CD8-positive, alpha-beta memory T cell (primary cell): ENCODE results near the gene IGFBP5. TPM values are rescaled to one million over a fixed set of nuclear protein-coding genes. Genes with fewer than 3 reads are reported as not detected.

Experiments used
- CTCF ChIA-PET: fragments of 350-600 bp; sonication (Branson Sonifier 250); formaldehyde crosslinking; loops from one replicate; lab custom pipeline; 2021; ENCODE audit warnings: antibody characterized with exemption; lab: Charles Lee
- POLR2A ChIA-PET: fragments of 350-600 bp; sonication (Branson Sonifier 250); formaldehyde crosslinking; loops from one replicate; lab custom pipeline; 2021; ENCODE audit warnings: antibody characterized with exemption; lab: Charles Lee
- DNase-seq, 5 donors: peaks; one replicate each; pipeline versions ENCODE4 v3.0.0 to v3.0.0-alpha.2; 2020 to 2022; ENCODE audit warnings: mixed read lengths in 1 of 5
- H3K27ac ChIP-seq: one replicate; pipeline ENCODE4 v1.7.0; 2013; ENCODE audit warnings: low read depth, mild to moderate bottlenecking, low read length, moderate library complexity
- H3K27me3 ChIP-seq: 2 replicates; pipeline ENCODE4 v1.7.0; 2013; ENCODE audit warnings: low read length, mild to moderate bottlenecking; ENCODE audit not compliant: insufficient read depth, poor library complexity, severe bottlenecking
- H3K36me3 ChIP-seq: 2 replicates; pipeline ENCODE4 v1.7.0; 2013; ENCODE audit warnings: mild to moderate bottlenecking, low read length, moderate library complexity; ENCODE audit not compliant: insufficient read depth
- H3K4me1 ChIP-seq: 2 replicates; pipeline ENCODE4 v1.7.0; 2013; ENCODE audit warnings: mild to moderate bottlenecking, low read length, moderate library complexity; ENCODE audit not compliant: insufficient read depth
- H3K4me3 ChIP-seq: 2 replicates; pipeline ENCODE4 v1.7.0; 2013; ENCODE audit warnings: mild to moderate bottlenecking, low read length
- H3K9me3 ChIP-seq: 2 replicates; pipeline ENCODE4 v1.7.0; 2013; ENCODE audit warnings: mild to moderate bottlenecking, low read length
- H3K27ac Mint-ChIP-seq, 8 donors: one replicate each; pipeline ENCODE4 v1.8.0; 2020 to 2021; ENCODE audit warnings: mixed read lengths in 8 of 8, mild to moderate bottlenecking in 6 of 8, inconsistent platforms in 3 of 8, moderate library complexity in 3 of 8
- H3K27me3 Mint-ChIP-seq, 2 donors: one replicate each; pipeline ENCODE4 v1.8.0; 2020 to 2021; ENCODE audit warnings: mixed read lengths in 2 of 2, mild to moderate bottlenecking in 1 of 2, moderate library complexity in 1 of 2
- H3K36me3 Mint-ChIP-seq, 3 donors: one replicate each; pipeline ENCODE4 v1.8.0; 2020 to 2021; ENCODE audit warnings: mixed read lengths in 3 of 3, inconsistent platforms in 1 of 3, mild to moderate bottlenecking in 1 of 3
- H3K4me1 Mint-ChIP-seq, 3 donors: one replicate each; pipeline ENCODE4 v1.8.0; 2020 to 2021; ENCODE audit warnings: mixed read lengths in 3 of 3, inconsistent platforms in 1 of 3, mild to moderate bottlenecking in 1 of 3
- H3K4me3 Mint-ChIP-seq, 7 donors: one replicate each; pipeline ENCODE4 v1.8.0; 2020 to 2021; ENCODE audit warnings: mixed read lengths in 7 of 7, mild to moderate bottlenecking in 6 of 7, moderate library complexity in 4 of 7, inconsistent platforms in 2 of 7
- H3K9me3 Mint-ChIP-seq, 5 donors: one replicate each; pipeline ENCODE4 v1.8.0; 2020 to 2022; ENCODE audit warnings: mixed read lengths in 5 of 5, mild to moderate bottlenecking in 3 of 5, moderate library complexity in 2 of 5, inconsistent platforms in 1 of 5
- polyA plus RNA-seq: library from polyadenylated mRNA; unstranded; fragments of 300-500 nt; fragmentation: Illumina TruSeq; gene quantifications from one replicate; pipeline ENCODE4 v1.2.3, GENCODE V29; 2021
- total RNA-seq, 2 experiments: library from RNA; stranded (reverse); gene quantifications; one replicate each; pipeline ENCODE4 v1.2.3, GENCODE V29; 2021

IGFBP5 gene
- total and polyA plus RNA-seq, 3 experiments from 2014 or later = not detected

DNA sequence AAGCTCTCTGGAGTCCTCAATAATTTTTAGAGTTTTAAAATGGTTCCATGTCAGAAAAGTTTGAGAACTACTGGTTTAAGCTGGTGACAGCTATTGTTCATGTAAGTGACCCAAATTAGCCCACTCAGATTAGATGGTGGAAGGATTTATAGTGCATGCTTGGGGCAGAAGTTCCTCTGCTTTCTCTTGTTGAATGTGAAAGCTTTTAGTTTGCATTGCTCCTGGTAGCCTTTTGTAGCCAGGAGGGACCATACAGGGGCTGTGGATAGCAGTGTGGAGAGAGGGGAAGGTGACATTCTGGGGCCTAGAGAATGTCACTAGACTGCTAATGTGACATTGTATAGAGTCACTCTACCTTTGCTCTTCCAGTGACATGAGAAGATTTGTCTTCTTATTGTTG is 40.3 kb upstream of the IGFBP5 start:
- Histone ChIP-seq H3K27ac (no peak overlapping the region), H3K4me1 (no peaks in the 10 kb centered on the region), H3K4me3 (no peak overlapping the region), H3K36me3 (no peaks in the 10 kb centered on the region), H3K27me3 (no peaks in the 10 kb centered on the region), H3K9me3 (no peaks in the 10 kb centered on the region)
- ChIA-PET POLR2A (no interaction called here), CTCF (no interaction called here)
- Mint-ChIP-seq H3K4me3 (no peak overlapping the region), H3K27ac (no peak overlapping the region), H3K27me3 (peaks cover 5 to 7% of the 10 kb centered on the region in 2 donors), H3K9me3 (peaks cover 0 to 2% (median 0%) of the 10 kb centered on the region in 5 donors), H3K4me1 (no peaks in the 10 kb centered on the region), H3K36me3 (no peaks in the 10 kb centered on the region)
- no peak for DNase-seq

DNA sequence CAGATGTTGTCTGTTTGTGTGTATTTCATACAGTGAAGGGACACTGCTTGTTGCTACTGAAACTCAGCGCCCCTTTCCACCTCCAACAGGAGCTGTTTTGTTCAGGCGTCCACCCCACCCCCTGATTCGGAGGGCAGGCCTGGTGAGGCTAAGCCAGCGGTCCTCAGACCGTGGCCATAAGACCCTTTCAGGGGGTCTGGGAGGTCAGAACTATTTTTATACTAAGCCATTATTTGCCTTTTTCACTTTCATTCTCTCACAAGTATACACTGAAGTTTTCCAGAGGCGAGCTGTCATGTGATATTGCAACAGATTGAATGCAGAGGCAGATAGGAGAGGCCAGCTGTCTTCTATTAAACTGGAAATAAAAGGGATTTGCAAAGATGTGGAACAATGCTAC is 39.7 kb upstream of the IGFBP5 start:
- no peaks in the 10 kb centered on the region for H3K27me3 ChIP-seq
- H3K36me3 Mint-ChIP-seq = no peaks in the 10 kb centered on the region
- no peaks in the 10 kb centered on the region for H3K9me3 ChIP-seq
- no peaks in the 10 kb centered on the region for H3K4me1 ChIP-seq
- no peak overlapping the region for H3K4me3 ChIP-seq
- H3K4me1 Mint-ChIP-seq = no peaks in the 10 kb centered on the region
- H3K4me3 Mint-ChIP-seq = no peak overlapping the region
- H3K27me3 Mint-ChIP-seq = peaks cover 5 to 6% of the 10 kb centered on the region in 2 donors
- ChIA-PET POLR2A (no interaction called here), CTCF (no interaction called here)
- DNase-seq = no peak
- no peak overlapping the region for H3K27ac ChIP-seq
- H3K9me3 Mint-ChIP-seq = peaks cover 0 to 2% (median 0%) of the 10 kb centered on the region in 5 donors
- no peak overlapping the region for H3K27ac Mint-ChIP-seq
- no peaks in the 10 kb centered on the region for H3K36me3 ChIP-seq

DNA sequence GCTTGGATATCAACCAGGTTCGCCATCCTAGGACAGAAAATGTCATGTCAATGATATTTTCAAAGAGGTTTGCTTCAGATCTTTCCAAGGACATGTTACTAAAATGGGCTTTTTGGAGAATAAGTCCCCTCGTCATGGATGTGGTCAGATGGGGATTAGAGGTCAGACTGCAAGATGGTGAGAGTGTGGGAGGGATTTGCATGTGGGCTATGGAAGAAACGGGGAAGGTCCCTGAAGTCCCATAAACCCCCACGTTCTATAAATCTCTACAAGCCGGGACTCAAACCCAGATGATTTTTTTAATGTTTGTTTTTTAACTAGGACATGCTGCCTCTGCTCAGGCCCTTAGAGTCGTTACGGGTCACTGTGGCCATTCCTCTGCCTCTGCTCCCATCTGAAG is 37.7 kb upstream of the IGFBP5 start:
- no peak overlapping the region for H3K27ac Mint-ChIP-seq

DNA sequence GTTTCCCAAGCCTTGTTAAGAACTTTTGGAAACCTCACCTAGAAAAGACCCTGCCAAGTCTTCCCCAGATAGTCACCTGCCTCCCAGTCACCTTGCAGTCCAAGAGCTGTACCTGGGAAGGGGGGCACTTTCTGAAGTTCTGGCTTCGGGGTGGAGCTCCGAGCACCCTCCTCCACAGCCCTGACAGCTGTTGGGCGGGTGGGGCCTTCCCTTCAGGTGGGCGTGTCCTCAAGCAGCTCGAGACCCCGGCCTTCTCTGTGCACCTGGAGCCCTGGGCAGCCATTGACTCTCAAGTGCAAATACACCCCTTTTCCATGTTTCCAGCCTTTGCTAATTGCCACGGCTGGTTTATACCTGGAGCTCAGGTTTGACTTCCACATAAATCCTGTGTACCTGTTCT is 37.0 kb upstream of the IGFBP5 start:
- POLR2A ChIA-PET = no interaction called here
- Histone ChIP-seq H3K4me3 (no peak overlapping the region), H3K36me3 (no peaks in the 10 kb centered on the region)

More for the DNA sequence above, 37.7 kb upstream of the IGFBP5 start:
- Mint-ChIP-seq H3K36me3 (no peaks in the 10 kb centered on the region), H3K4me3 (no peak overlapping the region), H3K9me3 (peaks cover 0 to 2% (median 0%) of the 10 kb centered on the region in 5 donors), H3K27me3 (peaks cover 5 to 6% of the 10 kb centered on the region in 2 donors), H3K4me1 (no peaks in the 10 kb centered on the region)
- no peaks in the 10 kb centered on the region for H3K9me3 ChIP-seq
- no peak overlapping the region for H3K27ac ChIP-seq
- H3K4me3 ChIP-seq = no peak overlapping the region
- no peaks in the 10 kb centered on the region for H3K36me3 ChIP-seq
- H3K27me3 ChIP-seq = no peaks in the 10 kb centered on the region
- CTCF ChIA-PET = no interaction called here
- H3K4me1 ChIP-seq = no peaks in the 10 kb centered on the region
- POLR2A ChIA-PET = no interaction called here
- no peak for DNase-seq

DNA sequence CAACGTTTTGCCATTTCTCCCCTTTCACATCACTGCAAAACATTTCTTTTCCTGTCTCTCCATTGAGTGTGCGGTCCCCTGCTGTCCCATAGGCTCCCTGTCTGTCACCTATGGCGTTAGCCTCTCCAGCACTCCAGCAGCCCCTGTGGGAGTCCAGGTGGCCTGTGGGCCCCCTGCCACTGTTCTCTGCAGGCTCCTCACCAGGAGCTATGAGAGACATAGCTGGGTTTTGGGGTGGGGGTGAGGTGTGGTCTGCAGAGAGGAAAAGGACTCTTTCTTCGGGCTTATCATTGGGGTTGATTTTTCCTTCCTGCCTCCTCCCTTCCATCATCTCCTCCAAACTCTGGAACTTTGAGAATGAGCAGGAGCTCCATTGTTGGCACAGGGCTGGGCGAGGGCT is 36.1 kb upstream of the IGFBP5 start:
- ChIA-PET POLR2A (no interaction called here), CTCF (no interaction called here)
- Histone ChIP-seq H3K27me3 (no peaks in the 10 kb centered on the region), H3K36me3 (no peaks in the 10 kb centered on the region), H3K27ac (no peak overlapping the region), H3K4me3 (no peak overlapping the region), H3K9me3 (no peaks in the 10 kb centered on the region), H3K4me1 (no peaks in the 10 kb centered on the region)
- peaks cover 0 to 2% (median 0%) of the 10 kb centered on the region in 5 donors for H3K9me3 Mint-ChIP-seq
- no peak overlapping the region for H3K4me3 Mint-ChIP-seq
- H3K27ac Mint-ChIP-seq = no peak overlapping the region
- H3K36me3 Mint-ChIP-seq = no peaks in the 10 kb centered on the region
- DNase-seq = no peak
- H3K27me3 Mint-ChIP-seq = peaks cover 5 to 6% of the 10 kb centered on the region in 2 donors
- no peaks in the 10 kb centered on the region for H3K4me1 Mint-ChIP-seq

More for the DNA sequence above, 37.0 kb upstream of the IGFBP5 start:
- no peaks in the 10 kb centered on the region for H3K9me3 ChIP-seq
- no peaks in the 10 kb centered on the region for H3K4me1 ChIP-seq
- H3K4me1 Mint-ChIP-seq = no peaks in the 10 kb centered on the region
- H3K9me3 Mint-ChIP-seq = peaks cover 0 to 2% (median 0%) of the 10 kb centered on the region in 5 donors
- CTCF ChIA-PET = no interaction called here
- no peaks in the 10 kb centered on the region for H3K27me3 ChIP-seq
- H3K27ac Mint-ChIP-seq = no peak overlapping the region
- no peak for DNase-seq
- no peak overlapping the region for H3K4me3 Mint-ChIP-seq
- H3K36me3 Mint-ChIP-seq = no peaks in the 10 kb centered on the region
- H3K27ac ChIP-seq = no peak overlapping the region
- peaks cover 5 to 6% of the 10 kb centered on the region in 2 donors for H3K27me3 Mint-ChIP-seq

DNA sequence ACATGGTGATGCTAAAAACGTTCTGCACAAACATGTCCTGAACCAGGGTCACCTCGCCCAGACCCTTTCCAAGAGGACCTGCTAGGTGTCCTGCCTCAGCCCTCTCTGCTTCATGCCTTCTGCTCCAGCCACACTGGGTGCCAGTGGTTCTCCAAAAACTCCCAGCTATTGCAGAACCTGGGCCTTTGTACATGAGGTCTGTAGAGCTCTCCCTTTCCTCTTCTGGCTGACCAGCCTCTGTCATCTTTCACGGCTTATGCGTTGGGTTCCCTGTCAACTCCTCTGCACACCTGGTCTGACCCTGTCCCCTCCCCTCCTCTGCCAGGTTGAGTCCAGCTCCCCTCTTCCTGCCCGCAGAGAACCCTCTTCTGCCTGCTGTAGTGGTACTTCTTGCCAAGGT is 35.5 kb upstream of the IGFBP5 start:
- DNase-seq = no peak
- no peaks in the 10 kb centered on the region for H3K4me1 ChIP-seq
- H3K27ac Mint-ChIP-seq = no peak overlapping the region
- no peaks in the 10 kb centered on the region for H3K4me1 Mint-ChIP-seq
- H3K4me3 ChIP-seq = no peak overlapping the region
- no peaks in the 10 kb centered on the region for H3K36me3 ChIP-seq
- CTCF ChIA-PET = no interaction called here
- no peaks in the 10 kb centered on the region for H3K9me3 ChIP-seq
- no peaks in the 10 kb centered on the region for H3K36me3 Mint-ChIP-seq
- peaks cover 0 to 2% (median 0%) of the 10 kb centered on the region in 5 donors for H3K9me3 Mint-ChIP-seq
- POLR2A ChIA-PET = no interaction called here
- H3K27me3 Mint-ChIP-seq = peaks cover 3 to 6% of the 10 kb centered on the region in 2 donors
- H3K27me3 ChIP-seq = no peaks in the 10 kb centered on the region
- H3K4me3 Mint-ChIP-seq = no peak overlapping the region
- H3K27ac ChIP-seq = no peak overlapping the region

DNA sequence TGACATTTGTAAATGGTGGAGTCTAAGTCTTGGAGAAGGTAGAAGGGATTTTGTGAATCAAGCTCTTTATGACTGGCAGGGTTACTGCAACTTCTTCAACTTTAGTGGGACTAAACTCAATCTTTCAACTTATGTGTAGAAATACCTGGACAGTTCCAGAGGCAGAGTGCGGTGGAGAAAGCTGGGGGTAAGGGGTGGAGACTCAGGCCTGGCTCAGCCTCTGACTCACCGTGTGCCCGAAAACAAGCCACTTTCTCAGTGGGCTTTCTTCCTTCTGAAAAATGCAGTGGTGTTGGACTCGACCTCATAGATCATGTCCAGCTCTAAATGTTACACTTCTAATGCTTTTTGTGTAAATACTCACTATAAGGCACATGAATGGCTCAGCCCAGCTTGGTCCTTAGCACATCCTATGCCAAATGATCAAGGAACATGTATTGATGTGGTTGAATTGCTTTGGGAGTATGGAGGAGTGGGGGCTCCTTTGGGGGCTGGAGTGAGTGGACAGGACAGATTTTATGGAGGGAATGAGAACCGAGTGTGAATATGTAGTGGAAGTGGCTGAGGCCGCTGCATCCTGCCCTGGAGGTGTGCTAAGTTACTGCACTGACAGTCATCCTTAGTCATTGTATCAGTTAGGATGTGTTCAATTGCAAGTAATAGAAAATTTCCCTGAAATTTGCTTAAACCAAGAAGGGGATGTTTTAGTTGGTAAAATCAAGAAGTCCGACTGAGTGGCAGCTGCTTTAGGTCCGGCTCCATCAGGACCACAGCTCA is 32.2 kb upstream of the IGFBP5 start:
- Mint-ChIP-seq H3K27ac (no peak overlapping the region), H3K4me1 (no peaks in the 10 kb centered on the region), H3K27me3 (peaks cover 0 to 11% of the 10 kb centered on the region in 2 donors), H3K36me3 (no peaks in the 10 kb centered on the region), H3K9me3 (peaks cover 0 to 2% (median 0%) of the 10 kb centered on the region in 5 donors), H3K4me3 (no peak overlapping the region)
- no peaks in the 10 kb centered on the region for H3K36me3 ChIP-seq
- H3K4me3 ChIP-seq = no peak overlapping the region
- ChIA-PET CTCF (interaction anchor here (1.1 kb wide), 1 partner anchor 61 kb away, joined by 3 read pairs; no protein-coding TSS in a partner anchor), POLR2A (no interaction called here)
- no peaks in the 10 kb centered on the region for H3K27me3 ChIP-seq
- no peaks in the 10 kb centered on the region for H3K4me1 ChIP-seq
- no peak for DNase-seq
- H3K27ac ChIP-seq = no peak overlapping the region
- no peaks in the 10 kb centered on the region for H3K9me3 ChIP-seq

DNA sequence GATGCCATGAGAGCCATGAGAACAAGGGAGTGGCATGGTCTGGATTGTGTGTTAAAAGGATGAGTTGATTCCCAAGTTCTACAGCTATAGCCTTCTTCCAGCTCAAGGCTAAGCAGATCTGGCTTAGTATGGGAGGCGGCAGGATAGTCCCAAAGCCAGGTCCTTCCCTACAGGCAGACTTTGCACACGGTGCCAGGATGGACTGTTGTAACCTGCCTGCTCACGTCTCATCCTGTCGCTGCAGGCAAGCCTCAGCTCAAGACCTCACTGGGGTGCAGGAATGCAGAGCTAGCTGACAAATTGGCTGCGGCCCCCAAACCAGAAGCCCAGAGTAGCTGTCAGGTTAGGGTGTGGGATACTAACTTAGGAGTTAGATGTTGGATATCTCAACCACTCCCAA is 28.8 kb upstream of the IGFBP5 start:
- Mint-ChIP-seq H3K36me3 (no peaks in the 10 kb centered on the region), H3K27me3 (peaks cover 5 to 30% of the 10 kb centered on the region in 2 donors), H3K4me3 (no peak overlapping the region), H3K9me3 (no peaks in the 10 kb centered on the region), H3K27ac (no peak overlapping the region), H3K4me1 (no peaks in the 10 kb centered on the region)
- no peak overlapping the region for H3K4me3 ChIP-seq
- no peaks in the 10 kb centered on the region for H3K27me3 ChIP-seq
- H3K9me3 ChIP-seq = no peaks in the 10 kb centered on the region
- no peaks in the 10 kb centered on the region for H3K4me1 ChIP-seq
- H3K27ac ChIP-seq = no peak overlapping the region
- CTCF ChIA-PET = no interaction called here
- POLR2A ChIA-PET = no interaction called here
- no peak for DNase-seq
- no peaks in the 10 kb centered on the region for H3K36me3 ChIP-seq
